Trophoblast cell (in vitro differentiated cells and primary cell): ENCODE measurements around the gene DPP8.
"Not testable (repeated sequence)": the region's sequence is repeated elsewhere in the genome, so short reads cannot be mapped to it uniquely, and the experiment has no call there.

Experiments used
- DNase-seq, 2 donors: peaks; one replicate each; pipeline ENCODE4 v3.0.0-alpha.2; 2016
- H2AFZ ChIP-seq: 2 replicates; pipeline ENCODE4 v1.6.1; 2013; ENCODE audit warnings: low read length, moderate library complexity, mild to moderate bottlenecking; ENCODE audit not compliant: insufficient read depth, poor library complexity
- H2AK5ac ChIP-seq: 2 replicates; pipeline ENCODE4 v1.6.1; 2013; ENCODE audit warnings: mild to moderate bottlenecking, low read length
- H2BK120ac ChIP-seq: 2 replicates; pipeline ENCODE4 v1.6.1; 2013; ENCODE audit warnings: low read length, mild to moderate bottlenecking, moderate library complexity; ENCODE audit not compliant: insufficient read depth, poor library complexity
- H2BK12ac ChIP-seq: 2 replicates; pipeline ENCODE4 v1.6.1; 2013; ENCODE audit warnings: mild to moderate bottlenecking, low read length, moderate library complexity
- H2BK5ac ChIP-seq: 2 replicates; pipeline ENCODE4 v1.6.1; 2013; ENCODE audit warnings: low read length, low read depth, moderate library complexity, mild to moderate bottlenecking; ENCODE audit not compliant: poor library complexity
- H3K14ac ChIP-seq: 2 replicates; pipeline ENCODE4 v1.6.1; 2013; ENCODE audit warnings: mild to moderate bottlenecking, low read length
- H3K18ac ChIP-seq: 2 replicates; pipeline ENCODE4 v1.6.1; 2013; ENCODE audit warnings: mild to moderate bottlenecking, low read length
- H3K23ac ChIP-seq: 2 replicates; pipeline ENCODE4 v1.6.1; 2013; ENCODE audit warnings: low read length
- H3K27ac ChIP-seq: 2 replicates; pipeline ENCODE4 v1.5.1; 2013; ENCODE audit warnings: low read depth, mild to moderate bottlenecking, inconsistent platforms, low read length, moderate library complexity
- H3K27me3 ChIP-seq: 2 replicates; pipeline ENCODE4 v1.6.1; 2013; ENCODE audit warnings: inconsistent platforms, mild to moderate bottlenecking, low read length, moderate library complexity; ENCODE audit not compliant: insufficient read depth
- H3K36me3 ChIP-seq, 2 experiments: 1 replicate in 1 of 2; 2 replicates in 1 of 2; pipeline ENCODE4 v1.6.1; 2013; ENCODE audit warnings: low read length in 2 of 2, mild to moderate bottlenecking in 2 of 2, moderate library complexity in 1 of 2; ENCODE audit not compliant: insufficient read depth in 2 of 2, control insufficient read depth in 1 of 2
- H3K4ac ChIP-seq: 2 replicates; pipeline ENCODE4 v1.6.1; 2013; ENCODE audit warnings: low read depth, mild to moderate bottlenecking, low read length, moderate library complexity
- H3K4me1 ChIP-seq, 2 experiments: 1 replicate in 1 of 2; 2 replicates in 1 of 2; pipeline ENCODE4 v1.6.1; 2013; ENCODE audit warnings: low read length in 2 of 2, mild to moderate bottlenecking in 2 of 2, moderate library complexity in 1 of 2; ENCODE audit not compliant: insufficient read depth in 2 of 2, control insufficient read depth in 1 of 2
- H3K4me2 ChIP-seq: 2 replicates; pipeline ENCODE4 v1.6.1; 2013; ENCODE audit warnings: inconsistent platforms, mild to moderate bottlenecking, low read length, moderate library complexity
- H3K4me3 ChIP-seq: 2 replicates; pipeline ENCODE4 v1.5.1; 2013; ENCODE audit warnings: mild to moderate bottlenecking, low read depth, low read length, inconsistent platforms
- H3K79me1 ChIP-seq: one replicate; pipeline ENCODE4 v1.6.1; 2013; ENCODE audit warnings: low read length
- H3K79me2 ChIP-seq: 2 replicates; pipeline ENCODE4 v1.6.1; 2013; ENCODE audit warnings: low read length, mild to moderate bottlenecking; ENCODE audit not compliant: control insufficient read depth, insufficient read depth, poor library complexity
- H3K9ac ChIP-seq: 2 replicates; pipeline ENCODE4 v1.6.1; 2013; ENCODE audit warnings: mild to moderate bottlenecking, low read length
- H3K9me3 ChIP-seq: 2 replicates; pipeline ENCODE4 v1.6.1; 2013; ENCODE audit warnings: low read depth, mild to moderate bottlenecking, control low read depth, inconsistent platforms, low read length; ENCODE audit not compliant: insufficient read depth
- H4K12ac ChIP-seq: 2 replicates; pipeline ENCODE4 v1.6.1; 2013; ENCODE audit warnings: low read depth, mild to moderate bottlenecking, low read length, moderate library complexity
- H4K8ac ChIP-seq: 2 replicates; pipeline ENCODE4 v1.6.1; 2013; ENCODE audit warnings: low read depth, mild to moderate bottlenecking, low read length, moderate library complexity
- H4K91ac ChIP-seq: one replicate; pipeline ENCODE4 v1.6.1; 2013; ENCODE audit warnings: low read depth, mild to moderate bottlenecking, low read length, moderate library complexity
- WGBS: extraction: QIAGEN DNeasy Blood & Tissue Kit; methylation state at CpG from one replicate; pipeline ENCODE4 v1.1.7; 2013; ENCODE audit warnings: missing lambda C conversion rate; ENCODE audit not compliant: insufficient read length, insufficient coverage; ENCODE audit errors: extremely low coverage; 5-methylcytosine and 5-hydroxymethylcytosine counted together

Gene DPP8

GRCh38 chr15:65455256-65455655 lies 62.2 kb downstream of the DPP8 start:
- not testable (repeated sequence) for H3K14ac ChIP-seq, H3K4me2 ChIP-seq, H3K79me1 ChIP-seq, H3K18ac ChIP-seq, H4K91ac ChIP-seq, H4K12ac ChIP-seq, H3K27me3 ChIP-seq, H3K4me3 ChIP-seq, H2BK120ac ChIP-seq, H2AFZ ChIP-seq, H2BK12ac ChIP-seq, H4K8ac ChIP-seq, H3K27ac ChIP-seq, H3K79me2 ChIP-seq, H3K9ac ChIP-seq, H3K9me3 ChIP-seq, DNase-seq, H3K4ac ChIP-seq, H2BK5ac ChIP-seq, H3K4me1 ChIP-seq, H3K23ac ChIP-seq, H2AK5ac ChIP-seq
- WGBS, result no CpG with 5 or more reads among the region's 4 CpGs
- peaks cover 24 to 33% of the 10 kb centered on the region in 2 experiments for H3K36me3 ChIP-seq

- Histone ChIP-seq H4K8ac (no peak overlapping the region), H3K9ac (no peak overlapping the region), H3K9me3 (no peaks in the 10 kb centered on the region), H2BK5ac (no peak overlapping the region), H3K4me3 (no peak overlapping the region), H2BK12ac (no peak overlapping the region), H2AK5ac (no peak overlapping the region), H3K14ac (no peak overlapping the region), H3K36me3 (peaks cover 21 to 27% of the 10 kb centered on the region in 2 experiments), H2BK120ac (no peak overlapping the region), H3K18ac (no peak overlapping the region), H3K4me2 (no peak overlapping the region), H4K12ac (no peak overlapping the region), H3K27ac (no peak overlapping the region), H4K91ac (no peak overlapping the region), H3K4me1 (no peaks in the 10 kb centered on the region), H3K23ac (no peak overlapping the region), H3K79me2 (no peaks in the 10 kb centered on the region), H3K4ac (no peak overlapping the region), H2AFZ (no peak overlapping the region), H3K79me1 (no peaks in the 10 kb centered on the region), H3K27me3 (no peaks in the 10 kb centered on the region)
- WGBS, result no CpG with 5 or more reads among the region's 6 CpGs
- peak in 1 of 2 donors; percentile 24 for DNase-seq
These were observed 65.5 kb downstream of the DPP8 start for GRCh38 chr15:65451989-65452388.

- no peak overlapping the region for H3K18ac ChIP-seq
- H3K4me1 ChIP-seq, result no peaks in the 10 kb centered on the region
- DNase-seq, result no peak
- H4K91ac ChIP-seq, result no peak overlapping the region
- no peak overlapping the region for H2BK12ac ChIP-seq
- H2BK120ac ChIP-seq, result no peak overlapping the region
- no peaks in the 10 kb centered on the region for H3K79me1 ChIP-seq
- H3K4me2 ChIP-seq, result no peak overlapping the region
- H2AFZ ChIP-seq, result no peak overlapping the region
- no peak overlapping the region for H2AK5ac ChIP-seq
- no peak overlapping the region for H3K4ac ChIP-seq
- H3K4me3 ChIP-seq, result no peak overlapping the region
- no peak overlapping the region for H4K8ac ChIP-seq
- H4K12ac ChIP-seq, result no peak overlapping the region
- H3K9ac ChIP-seq, result no peak overlapping the region
- no peaks in the 10 kb centered on the region for H3K27me3 ChIP-seq
- H3K14ac ChIP-seq, result no peak overlapping the region
- peaks cover 21 to 23% of the 10 kb centered on the region in 2 experiments for H3K36me3 ChIP-seq
- H3K27ac ChIP-seq, result no peak overlapping the region
- no peak overlapping the region for H2BK5ac ChIP-seq
- no peaks in the 10 kb centered on the region for H3K9me3 ChIP-seq
- H3K79me2 ChIP-seq, result no peaks in the 10 kb centered on the region
- no peak overlapping the region for H3K23ac ChIP-seq
These were observed 66.9 kb downstream of the DPP8 start for GRCh38 chr15:65450556-65450955.

- no peaks in the 10 kb centered on the region for H3K27me3 ChIP-seq
- H3K79me1 ChIP-seq, result no peaks in the 10 kb centered on the region
- no peaks in the 10 kb centered on the region for H3K79me2 ChIP-seq
- no peak overlapping the region for H3K4me2 ChIP-seq
- H2BK5ac ChIP-seq, result no peak overlapping the region
- H4K12ac ChIP-seq, result no peak overlapping the region
- H3K4me3 ChIP-seq, result no peak overlapping the region
- WGBS, result no CpG with 5 or more reads among the region's 2 CpGs
- H4K91ac ChIP-seq, result no peak overlapping the region
- no peak overlapping the region for H2BK120ac ChIP-seq
- no peak overlapping the region for H3K27ac ChIP-seq
- H2AK5ac ChIP-seq, result no peak overlapping the region
- H2BK12ac ChIP-seq, result no peak overlapping the region
- H3K14ac ChIP-seq, result no peak overlapping the region
- no peaks in the 10 kb centered on the region for H3K4me1 ChIP-seq
- H2AFZ ChIP-seq, result no peak overlapping the region
- no peak overlapping the region for H3K18ac ChIP-seq
- H3K4ac ChIP-seq, result no peak overlapping the region
- H3K9ac ChIP-seq, result no peak overlapping the region
- no peak for DNase-seq
- H4K8ac ChIP-seq, result no peak overlapping the region
- H3K23ac ChIP-seq, result no peak overlapping the region
- H3K36me3 ChIP-seq, result peaks cover 11% of the 10 kb centered on the region in 2 experiments
- no peaks in the 10 kb centered on the region for H3K9me3 ChIP-seq
These were observed 70.3 kb downstream of the DPP8 start for GRCh38 chr15:65447145-65447544.
